ENCODE results near the gene TAAR1.

- TF ChIP-seq TEAD4 (CRISPR knock-in tag; IDR thresholded peaks at IDR 0.05) (no peak), SP1 (CRISPR knock-in tag; conservative IDR thresholded peaks at IDR 0.05) (no peak), GRHL2 (CRISPR knock-in tag; IDR thresholded peaks at IDR 0.05; ENCODE audit: insufficient replicate concordance, severe bottlenecking) (no peak), E2F4 (CRISPR knock-in tag; IDR thresholded peaks at IDR 0.05; ENCODE audit: borderline replicate concordance, low read depth) (no peak), JUN (CRISPR knock-in tag; IDR thresholded peaks at IDR 0.05) (no peak), TCF7 (CRISPR knock-in tag; IDR thresholded peaks at IDR 0.05; ENCODE audit: low read depth) (no peak), STAT6 (CRISPR knock-in tag; conservative IDR thresholded peaks at IDR 0.05; ENCODE audit: low read depth) (no peak), NR2C2 (CRISPR knock-in tag; IDR thresholded peaks at IDR 0.05) (no peak), TP53 (CRISPR knock-in tag; IDR thresholded peaks at IDR 0.05) (no peak), IRF2 (CRISPR knock-in tag; IDR thresholded peaks at IDR 0.05; ENCODE audit: borderline replicate concordance, low read depth) (no peak), ZNF416 (CRISPR knock-in tag; IDR thresholded peaks at IDR 0.05) (no peak)
- TF ChIP-seq, protein P1, sequence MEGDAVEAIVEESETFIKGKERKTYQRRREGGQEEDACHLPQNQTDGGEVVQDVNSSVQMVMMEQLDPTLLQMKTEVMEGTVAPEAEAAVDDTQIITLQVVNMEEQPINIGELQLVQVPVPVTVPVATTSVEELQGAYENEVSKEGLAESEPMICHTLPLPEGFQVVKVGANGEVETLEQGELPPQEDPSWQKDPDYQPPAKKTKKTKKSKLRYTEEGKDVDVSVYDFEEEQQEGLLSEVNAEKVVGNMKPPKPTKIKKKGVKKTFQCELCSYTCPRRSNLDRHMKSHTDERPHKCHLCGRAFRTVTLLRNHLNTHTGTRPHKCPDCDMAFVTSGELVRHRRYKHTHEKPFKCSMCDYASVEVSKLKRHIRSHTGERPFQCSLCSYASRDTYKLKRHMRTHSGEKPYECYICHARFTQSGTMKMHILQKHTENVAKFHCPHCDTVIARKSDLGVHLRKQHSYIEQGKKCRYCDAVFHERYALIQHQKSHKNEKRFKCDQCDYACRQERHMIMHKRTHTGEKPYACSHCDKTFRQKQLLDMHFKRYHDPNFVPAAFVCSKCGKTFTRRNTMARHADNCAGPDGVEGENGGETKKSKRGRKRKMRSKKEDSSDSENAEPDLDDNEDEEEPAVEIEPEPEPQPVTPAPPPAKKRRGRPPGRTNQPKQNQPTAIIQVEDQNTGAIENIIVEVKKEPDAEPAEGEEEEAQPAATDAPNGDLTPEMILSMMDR (IDR thresholded peaks at IDR 0.05), result no peak
- TF ChIP-seq, protein P2, sequence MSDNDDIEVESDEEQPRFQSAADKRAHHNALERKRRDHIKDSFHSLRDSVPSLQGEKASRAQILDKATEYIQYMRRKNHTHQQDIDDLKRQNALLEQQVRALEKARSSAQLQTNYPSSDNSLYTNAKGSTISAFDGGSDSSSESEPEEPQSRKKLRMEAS (CRISPR knock-in tag; IDR thresholded peaks at IDR 0.05), result no peak
- TF ChIP-seq, protein P3, sequence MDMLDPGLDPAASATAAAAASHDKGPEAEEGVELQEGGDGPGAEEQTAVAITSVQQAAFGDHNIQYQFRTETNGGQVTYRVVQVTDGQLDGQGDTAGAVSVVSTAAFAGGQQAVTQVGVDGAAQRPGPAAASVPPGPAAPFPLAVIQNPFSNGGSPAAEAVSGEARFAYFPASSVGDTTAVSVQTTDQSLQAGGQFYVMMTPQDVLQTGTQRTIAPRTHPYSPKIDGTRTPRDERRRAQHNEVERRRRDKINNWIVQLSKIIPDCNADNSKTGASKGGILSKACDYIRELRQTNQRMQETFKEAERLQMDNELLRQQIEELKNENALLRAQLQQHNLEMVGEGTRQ (CRISPR knock-in tag; IDR thresholded peaks at IDR 0.05), result no peak
Observed at GRCh38 chr6:132673376-132674094, 14.6 kb upstream of the TAAR1 start.

Measured in WTC11 (cell line).